HCT116 (cell line): ENCODE measurements around the gene WDR70. TPM values are rescaled to one million over a fixed set of nuclear protein-coding genes. Genes with fewer than 3 reads are reported as not detected.
A peak's percentile ranks its signal among the peaks of the same experiment; 100 is the strongest.

Experiments
- ATAC-seq: fragments of 200-7000 bp; cut with Tn5 transposase; 2 replicates; pipeline ENCODE4 v1.9.1; 2020; ENCODE audit warnings: mild to moderate bottlenecking, moderate library complexity
- BruUV-seq: library from RNA; stranded (reverse); fragments of 400-500 nt; replicated peaks from 2 replicates; lab custom pipeline; 2021; lab: Mats Ljungman, UMichigan
- CTCF ChIA-PET: fragments of 300-600 bp; sonication (Branson Sonifier 250); formaldehyde crosslinking; loops from one replicate; lab custom pipeline; 2021; ENCODE audit warnings: antibody characterized with exemption; lab: Charles Lee
- POLR2A ChIA-PET: fragments of 300-600, 350-600 bp; sonication (Branson Sonifier 250); formaldehyde crosslinking; loops from one replicate; lab custom pipeline; 2021; ENCODE audit warnings: antibody characterized with exemption; lab: Charles Lee
- RAD21 ChIA-PET, 2 experiments: fragments of 300-600 bp; sonication (Branson Sonifier 250); formaldehyde crosslinking; loops; one replicate each; lab custom pipeline; 2023; ENCODE audit warnings: low total read pairs in 2 of 2; ENCODE audit not compliant: uncharacterized antibody in 2 of 2, unreplicated experiment in 2 of 2, low non-redundant PET in 1 of 2; lab: Charles Lee
- DNase-seq: peaks from one replicate; pipeline ENCODE4 v3.0.0-alpha.2; 2010; ENCODE audit warnings: low read depth, low spot score
- H2AFZ ChIP-seq: fragments of 200-600 bp; shearing (Covaris generic), sonication (generic); 2 replicates; pipeline ENCODE4 v1.6.1; 2017; ENCODE audit warnings: low read depth, mixed run types, mixed read lengths, antibody characterized with exemption, low read length; ENCODE audit not compliant: poor library complexity, severe bottlenecking
- H3K27ac ChIP-seq: 2 replicates; pipeline ENCODE4 v1.5.1; 2012; ENCODE audit warnings: low read depth, low read length
- H3K27me3 ChIP-seq: fragments of 200-600 bp; sonication (generic); 2 replicates; pipeline ENCODE4 v1.6.1; 2016; ENCODE audit warnings: mixed run types, low read length, mixed read lengths; ENCODE audit not compliant: insufficient read depth
- H3K36me3 ChIP-seq, 2 experiments: fragments of 200-500 bp in 1 of 2; fragments of 200-600 bp in 1 of 2; sonication (Bioruptor generic) in 1 of 2; sonication (generic) in 1 of 2; 2 replicates each; pipeline versions ENCODE4 v1.5.1 to v1.6.1; 2014 to 2016; ENCODE audit warnings: low read length in 2 of 2, inconsistent platforms in 1 of 2, mixed read lengths in 1 of 2, mixed run types in 1 of 2; ENCODE audit not compliant: insufficient read depth in 2 of 2, control insufficient read depth in 1 of 2
- H3K4me1 ChIP-seq, 2 experiments: fragments of 200-600 bp in 1 of 2; sonication (generic) in 1 of 2; 2 replicates each; pipeline versions ENCODE4 v1.5.1 to v1.6.1; 2012 to 2017; ENCODE audit warnings: low read length in 2 of 2, inconsistent platforms in 1 of 2, mild to moderate bottlenecking in 1 of 2, mixed read lengths in 1 of 2, mixed run types in 1 of 2, moderate library complexity in 1 of 2; ENCODE audit not compliant: insufficient read depth in 2 of 2, control insufficient read depth in 1 of 2
- H3K4me2 ChIP-seq: fragments of 200-600 bp; sonication (generic); 2 replicates; pipeline ENCODE4 v1.6.1; 2017; ENCODE audit warnings: mixed run types, low read length, mixed read lengths
- H3K4me3 ChIP-seq, 2 experiments: fragments of 200-600 bp in 1 of 2; sonication (generic) in 1 of 2; replicated peaks in 1 of 2; 2 replicates each; pipeline ENCODE4 v1.5.1; 2011 to 2016; ENCODE audit warnings: low read length in 2 of 2, control low read depth in 1 of 2, low read depth in 1 of 2, mild to moderate bottlenecking in 1 of 2, mixed read lengths in 1 of 2, mixed run types in 1 of 2
- H3K79me2 ChIP-seq: fragments of 200-600 bp; sonication (generic); 2 replicates; pipeline ENCODE4 v1.6.1; 2017; ENCODE audit warnings: mild to moderate bottlenecking, mixed run types, low read length, moderate library complexity, mixed read lengths; ENCODE audit not compliant: insufficient read depth
- H3K9ac ChIP-seq: fragments of 200-600 bp; sonication (generic); 2 replicates; pipeline ENCODE4 v1.6.1; 2016; ENCODE audit warnings: low read length, mixed read lengths
- H3K9me2 ChIP-seq: fragments of 200-600 bp; sonication (generic), shearing (Covaris generic); 2 replicates; pipeline ENCODE4 v1.6.1; 2017; ENCODE audit warnings: mixed run types, mild to moderate bottlenecking, moderate library complexity; ENCODE audit not compliant: insufficient read depth
- H3K9me3 ChIP-seq, 2 experiments: fragments of 200-500 bp in 1 of 2; fragments of 200-600 bp in 1 of 2; sonication (Bioruptor generic) in 1 of 2; sonication (generic) in 1 of 2; 2 replicates each; pipeline ENCODE4 v1.6.1; 2014 to 2017; ENCODE audit warnings: low read length in 2 of 2, mixed read lengths in 2 of 2, inconsistent platforms in 1 of 2, low read depth in 1 of 2, mild to moderate bottlenecking in 1 of 2, mixed run types in 1 of 2, moderate library complexity in 1 of 2; ENCODE audit not compliant: control insufficient read depth in 1 of 2, insufficient read depth in 1 of 2
- H4K20me1 ChIP-seq: fragments of 200-600 bp; sonication (generic), shearing (Covaris generic); 2 replicates; pipeline ENCODE4 v1.6.1; 2017; ENCODE audit warnings: mixed run types, mild to moderate bottlenecking, moderate library complexity; ENCODE audit not compliant: insufficient read depth
- ELF1 ChIP-seq: IDR thresholded peaks from 2 replicates; pipeline ENCODE4 v1.6.1; 2012; ENCODE audit warnings: low read depth, borderline replicate concordance
- EZH2 ChIP-seq: fragments of 200-600 bp; sonication (generic); IDR thresholded peaks from 2 replicates; pipeline ENCODE4 v1.6.1; 2017; ENCODE audit warnings: antibody characterized with exemption, mixed run types
- FOSL1 ChIP-seq: IDR thresholded peaks from 2 replicates; pipeline ENCODE4 v1.6.1; 2012; ENCODE audit warnings: low read depth
- POLR2AphosphoS5 ChIP-seq: IDR thresholded peaks from 2 replicates; pipeline ENCODE4 v1.6.1; 2011; ENCODE audit warnings: mild to moderate bottlenecking, low read depth, low read length, moderate library complexity
- SIN3A ChIP-seq: IDR thresholded peaks from 2 replicates; pipeline ENCODE4 v1.6.1; 2012; ENCODE audit warnings: low read depth
- SP1 ChIP-seq: IDR thresholded peaks from 2 replicates; pipeline ENCODE4 v1.6.1; 2012; ENCODE audit warnings: low read depth
- SRF ChIP-seq: IDR thresholded peaks from 2 replicates; pipeline ENCODE4 v1.6.1; 2012; ENCODE audit warnings: low read depth
- ZFX ChIP-seq: fragments of 450-650 bp; IDR thresholded peaks from 2 replicates; pipeline ENCODE4 v1.6.1; 2017
- intact Hi-C: fragments of 100-400 bp; cut with micrococcal nuclease; formaldehyde crosslinking; loops from 2 replicates; pipeline ENCODE4 v1.10.0; 2022
- total RNA-seq: library from RNA; stranded (reverse); gene quantifications from one replicate; pipeline ENCODE4 v1.2.1, GENCODE V29; 2021; ENCODE audit not compliant: unreplicated experiment
- TF ChIP-seq, protein P1 (sequence below): IDR thresholded peaks from 2 replicates; pipeline ENCODE4 v1.6.1; 2012

The WDR70 gene
- total RNA-seq, 1 experiment from 2014 or later: 31.1 TPM

DNA sequence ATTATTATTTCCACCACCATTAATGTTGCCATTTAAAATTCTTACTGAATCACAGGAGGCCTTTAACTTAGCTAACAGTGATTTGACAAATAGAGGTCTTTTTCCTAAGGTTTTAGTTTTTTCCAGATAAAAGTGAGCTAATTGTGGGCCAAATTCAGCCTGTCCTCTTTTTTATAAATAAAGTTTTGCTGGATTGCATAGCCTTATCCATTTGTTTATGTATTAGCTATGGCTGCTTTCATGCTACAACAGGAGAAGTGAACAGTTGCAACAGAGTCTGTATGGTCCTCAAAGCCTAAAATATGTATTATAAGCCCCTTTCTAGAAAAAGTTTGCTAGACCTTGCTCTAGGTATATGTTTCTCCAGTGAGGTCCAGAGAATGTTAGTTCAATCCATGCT is 288.3 kb downstream of the WDR70 start:
- CTCF ChIA-PET: no interaction called here

GRCh38 chr5:37667846-37668245 is 288.7 kb downstream of the WDR70 start:
- H2AFZ ChIP-seq: no peak overlapping the region
- H3K27me3 ChIP-seq: no peaks in the 10 kb centered on the region
- TF ChIP-seq ZFX (no peak), FOSL1 (no peak), EZH2 (no peak), ELF1 (no peak), SIN3A (no peak), POLR2AphosphoS5 (no peak)
- TF ChIP-seq, protein P1, sequence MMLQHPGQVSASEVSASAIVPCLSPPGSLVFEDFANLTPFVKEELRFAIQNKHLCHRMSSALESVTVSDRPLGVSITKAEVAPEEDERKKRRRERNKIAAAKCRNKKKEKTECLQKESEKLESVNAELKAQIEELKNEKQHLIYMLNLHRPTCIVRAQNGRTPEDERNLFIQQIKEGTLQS: no peak
- no peak overlapping the region for H3K4me3 ChIP-seq
- ChIA-PET CTCF (no interaction called here), RAD21 (no interaction called here), POLR2A (no interaction called here)
- H3K79me2 ChIP-seq: no peaks in the 10 kb centered on the region
- peak overlapping the region; percentile 68 for H3K4me2 ChIP-seq
- H3K9me2 ChIP-seq: no peaks in the 10 kb centered on the region
- H3K36me3 ChIP-seq: no peaks in the 10 kb centered on the region
- no peak overlapping the region for H3K27ac ChIP-seq
- peak overlapping the region; percentile 15; the same call in 1 of the 2 replicates for H3K9ac ChIP-seq
- DNase-seq (no peak), ATAC-seq (no peak)
- no peaks in the 10 kb centered on the region for H4K20me1 ChIP-seq
- H3K4me1 ChIP-seq: peaks cover 40 to 44% of the 10 kb centered on the region in 2 experiments
- H3K9me3 ChIP-seq: no peaks in the 10 kb centered on the region
- intact Hi-C loops: no loop called here
- no TSS peak for BruUV-seq

More for the DNA sequence above, 288.3 kb downstream of the WDR70 start:
- Histone ChIP-seq H3K9ac (no peak overlapping the region), H3K79me2 (no peaks in the 10 kb centered on the region), H4K20me1 (no peaks in the 10 kb centered on the region), H3K9me3 (no peaks in the 10 kb centered on the region), H3K27me3 (no peaks in the 10 kb centered on the region), H3K4me2 (0 out of 2 replicates have a peak overlapping the region, but pooled peaks have one; percentile 68), H3K27ac (no peak overlapping the region), H2AFZ (no peak overlapping the region), H3K4me3 (no peak overlapping the region), H3K36me3 (no peaks in the 10 kb centered on the region), H3K9me2 (no peaks in the 10 kb centered on the region), H3K4me1 (peaks cover 40 to 44% of the 10 kb centered on the region in 2 experiments)
- DNase-seq: no peak
- POLR2A ChIA-PET: no interaction called here
- intact Hi-C loops: no loop called here
- RAD21 ChIA-PET: no interaction called here
- no TSS peak for BruUV-seq
- TF ChIP-seq SP1: no peak
- no peak for TF ChIP-seq SRF
- no peak for ATAC-seq
